K562 (cell line): ENCODE data around the gene SNX30. TPM values are rescaled to one million over a fixed set of nuclear protein-coding genes. Genes with fewer than 3 reads are reported as not detected.
A peak's percentile ranks its signal among the peaks of the same experiment; 100 is the strongest.

Source experiments
- ARID3B ChIP-seq: fragments of 250-450 bp; sonication (Bioruptor Pico); IDR thresholded peaks from 2 replicates; pipeline ENCODE4 v1.4.0; 2020; ENCODE audit warnings: borderline replicate concordance
- CSDE1 ChIP-seq, 2 experiments: fragments of 450-650 bp; IDR thresholded peaks; 2 replicates each; pipeline ENCODE4 v1.6.1; 2016; ENCODE audit warnings: mild to moderate bottlenecking in 1 of 2
- CTCFL ChIP-seq: IDR thresholded peaks from 2 replicates; pipeline ENCODE4 v1.6.1; 2011; ENCODE audit warnings: borderline replicate concordance, low read depth, mild to moderate bottlenecking, moderate library complexity, low read length; ENCODE audit not compliant: insufficient read depth, poor library complexity, severe bottlenecking
- GTF2A2 ChIP-seq: IDR thresholded peaks from 2 replicates; pipeline ENCODE4 v1.6.1; 2016; ENCODE audit warnings: mild to moderate bottlenecking, missing genetic modification characterization, missing compliant biosample characterization
- GTF2F1 ChIP-seq: IDR thresholded peaks from 2 replicates; pipeline ENCODE4 v1.6.1; 2011; ENCODE audit warnings: low read depth, low read length, improper control_type of control experiment
- LARP7 ChIP-seq: fragments of 450-650 bp; IDR thresholded peaks from 2 replicates; pipeline ENCODE4 v1.6.1; 2016
- PML ChIP-seq: IDR thresholded peaks from 2 replicates; pipeline ENCODE4 v1.6.1; 2012; ENCODE audit warnings: low read length, inconsistent platforms
- TSHZ1 ChIP-seq: fragments of 250-450 bp; sonication (Bioruptor Pico); IDR thresholded peaks from 2 replicates; pipeline ENCODE4 v1.4.0; 2020; ENCODE audit warnings: mild to moderate bottlenecking, moderate library complexity
- ZC3H8 ChIP-seq: fragments of 450-650 bp; IDR thresholded peaks from 2 replicates; pipeline ENCODE4 v1.6.1; 2017
- ZNF318 ChIP-seq, 2 experiments: fragments of 450-650 bp; IDR thresholded peaks; 2 replicates each; pipeline ENCODE4 v1.6.1; 2016; ENCODE audit warnings: mild to moderate bottlenecking in 2 of 2, borderline replicate concordance in 1 of 2, low read depth in 1 of 2, moderate library complexity in 1 of 2
- polyA plus RNA-seq, 8 experiments: library from polyadenylated mRNA; depleted of rRNA in 4 of 8; stranded (reverse) in 5 of 8; unstranded in 3 of 8; fragments of >200 nt; fragmentation: Nextera tagmentation in 2 of 8; fragmentation: Illumina TruSeq in 1 of 8; extraction: Ambion mirVana in 2 of 8; extraction: Trizol in 1 of 8; gene quantifications; 2 replicates each; pipeline versions ENCODE4 v1.2.1 to v1.2.3, GENCODE V29; 2011 to 2014; ENCODE audit warnings: inconsistent platforms in 1 of 8, missing spikeins in 1 of 8
- total RNA-seq, 7 experiments: library from RNA; depleted of rRNA in 6 of 7; stranded (reverse); fragments of >200 nt in 6 of 7; fragmentation: Illumina TruSeq in 2 of 7; extraction: Trizol in 2 of 7; gene quantifications; 2 replicates each; pipeline versions ENCODE4 v1.2.1 to v1.2.3, GENCODE V29; 2011 to 2021; ENCODE audit warnings: low replicate concordance in 1 of 7

Gene SNX30
- total and polyA plus RNA-seq, 9 of the 15 experiments (the other 6 are each of a cell fraction or from before 2014, with no cell fraction given) = 0.76 to 5.9 (median 3.3) TPM

- TF ChIP-seq ZNF318 (IDR thresholded peaks at IDR 0.05; ENCODE audit: borderline replicate concordance in 1 of 2, low read depth in 1 of 2) = no peak
- no peak for TF ChIP-seq GTF2A2
- no peak for TF ChIP-seq LARP7
- TF ChIP-seq TSHZ1 (CRISPR knock-in tag) = no peak
- TF ChIP-seq ARID3B (CRISPR knock-in tag) = no peak
- TF ChIP-seq ZC3H8 = no peak
- TF ChIP-seq GTF2F1 = no peak
- peak; percentile 71 for TF ChIP-seq PML
- no peak for TF ChIP-seq CTCFL
- no peak for TF ChIP-seq CSDE1 (IDR thresholded peaks at IDR 0.05)
Observed at GRCh38 chr9:112750016-112750763, at the start of gene SNX30 (continued).
